ENCODE data around the gene SLC16A10. TPM values are rescaled to one million over a fixed set of nuclear protein-coding genes. Genes with fewer than 3 reads are reported as not detected.

Gene SLC16A10
- total RNA-seq, 1 experiment from 2014 or later, result 0.05 TPM

DNA sequence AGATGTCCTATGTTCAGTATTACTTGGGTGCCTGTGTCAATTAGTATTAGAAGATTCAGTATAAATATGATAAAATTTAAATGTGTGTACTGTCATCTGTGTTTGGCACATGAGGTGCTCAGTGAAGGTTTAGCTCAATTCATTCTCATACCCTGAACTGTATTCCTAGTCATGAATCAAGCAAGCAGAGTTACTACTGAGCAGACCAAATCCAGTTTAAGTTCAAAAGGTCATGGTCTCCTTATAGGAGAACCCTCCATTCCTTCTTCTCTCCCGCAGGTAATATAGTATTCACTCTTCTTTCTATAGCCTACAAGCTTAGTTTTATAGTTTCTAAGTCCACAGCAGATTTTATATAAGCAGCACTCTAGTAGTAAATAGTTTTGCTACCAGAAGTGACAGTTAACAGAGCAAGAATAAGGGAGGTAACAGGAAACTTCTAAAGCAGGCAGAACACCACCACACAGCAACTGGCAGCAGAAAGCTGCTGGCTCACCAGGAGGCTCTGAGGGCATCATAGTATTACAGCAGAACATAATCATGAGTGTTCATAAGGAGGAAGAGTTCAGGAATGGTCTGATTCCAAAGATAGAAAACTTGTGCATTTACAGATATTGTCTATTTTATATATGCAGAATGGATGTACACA is 133.2 kb downstream of the SLC16A10 start:
- intact Hi-C loops (cut with micrococcal nuclease), result no loop called here
- ChIA-PET POLR2A (interaction anchor here (1.4 kb wide), 1 partner anchor 10 kb away, joined by 4 read pairs; no protein-coding TSS in a partner anchor), CTCF (interaction anchor here (0.6 to 2.5 kb wide), 4 partner anchors 11 to 210 kb away, joined by 3 to 11 read pairs (median 3); no protein-coding TSS in a partner anchor)
- peaks cover 46% of the 10 kb centered on the region for H3K27me3 Mint-ChIP-seq (ENCODE audit: insufficient read depth, unreplicated experiment)
- H3K27ac Mint-ChIP-seq (ENCODE audit: low read depth, unreplicated experiment), result no peak overlapping the region
- H3K4me3 Mint-ChIP-seq (ENCODE audit: unreplicated experiment), result no peak overlapping the region
- no peaks in the 10 kb centered on the region for H3K9me3 Mint-ChIP-seq (ENCODE audit: unreplicated experiment)
- H3K4me1 Mint-ChIP-seq (ENCODE audit: insufficient read depth, unreplicated experiment), result no peaks in the 10 kb centered on the region
- no TSS peak for BruUV-seq (replicated peaks)
- TF ChIP-seq, protein P1, sequence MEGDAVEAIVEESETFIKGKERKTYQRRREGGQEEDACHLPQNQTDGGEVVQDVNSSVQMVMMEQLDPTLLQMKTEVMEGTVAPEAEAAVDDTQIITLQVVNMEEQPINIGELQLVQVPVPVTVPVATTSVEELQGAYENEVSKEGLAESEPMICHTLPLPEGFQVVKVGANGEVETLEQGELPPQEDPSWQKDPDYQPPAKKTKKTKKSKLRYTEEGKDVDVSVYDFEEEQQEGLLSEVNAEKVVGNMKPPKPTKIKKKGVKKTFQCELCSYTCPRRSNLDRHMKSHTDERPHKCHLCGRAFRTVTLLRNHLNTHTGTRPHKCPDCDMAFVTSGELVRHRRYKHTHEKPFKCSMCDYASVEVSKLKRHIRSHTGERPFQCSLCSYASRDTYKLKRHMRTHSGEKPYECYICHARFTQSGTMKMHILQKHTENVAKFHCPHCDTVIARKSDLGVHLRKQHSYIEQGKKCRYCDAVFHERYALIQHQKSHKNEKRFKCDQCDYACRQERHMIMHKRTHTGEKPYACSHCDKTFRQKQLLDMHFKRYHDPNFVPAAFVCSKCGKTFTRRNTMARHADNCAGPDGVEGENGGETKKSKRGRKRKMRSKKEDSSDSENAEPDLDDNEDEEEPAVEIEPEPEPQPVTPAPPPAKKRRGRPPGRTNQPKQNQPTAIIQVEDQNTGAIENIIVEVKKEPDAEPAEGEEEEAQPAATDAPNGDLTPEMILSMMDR (IDR thresholded peaks at IDR 0.05; ENCODE audit: unreplicated experiment), result no peak
- DNase-seq (ENCODE audit: unreplicated experiment), result no peak
- H3K36me3 Mint-ChIP-seq (ENCODE audit: insufficient read depth, unreplicated experiment), result no peaks in the 10 kb centered on the region

GRCh38 chr6:111221804-111222203 is 134.5 kb downstream of the SLC16A10 start:
- TF ChIP-seq, protein P1 (IDR thresholded peaks at IDR 0.05; ENCODE audit: unreplicated experiment), result no peak
- ChIA-PET CTCF (interaction anchor here (0.7 to 2.5 kb wide), 3 partner anchors 12 to 210 kb away, joined by 3 to 11 read pairs (median 3); no protein-coding TSS in a partner anchor), POLR2A (interaction anchor here (0.6 to 1.4 kb wide), 2 partner anchors 9 to 145 kb away, joined by 4 read pairs; no protein-coding TSS in a partner anchor)
- no peaks in the 10 kb centered on the region for H3K9me3 Mint-ChIP-seq (ENCODE audit: unreplicated experiment)
- H3K4me3 Mint-ChIP-seq (ENCODE audit: unreplicated experiment), result no peak overlapping the region
- intact Hi-C loops (cut with micrococcal nuclease), result no loop called here
- no peaks in the 10 kb centered on the region for H3K36me3 Mint-ChIP-seq (ENCODE audit: insufficient read depth, unreplicated experiment)
- no peaks in the 10 kb centered on the region for H3K4me1 Mint-ChIP-seq (ENCODE audit: insufficient read depth, unreplicated experiment)
- no peak for DNase-seq (ENCODE audit: unreplicated experiment)
- H3K27ac Mint-ChIP-seq (ENCODE audit: low read depth, unreplicated experiment), result no peak overlapping the region
- no TSS peak for BruUV-seq (replicated peaks)
- H3K27me3 Mint-ChIP-seq (ENCODE audit: insufficient read depth, unreplicated experiment), result peaks cover 53% of the 10 kb centered on the region

GRCh38 chr6:111222341-111222740 is 135.0 kb downstream of the SLC16A10 start:
- no peaks in the 10 kb centered on the region for H3K9me3 Mint-ChIP-seq (ENCODE audit: unreplicated experiment)
- CTCF ChIA-PET, result interaction anchor here (1.1 to 1.6 kb wide), 3 partner anchors 12 to 211 kb away, joined by 4 to 5 read pairs (median 4); no protein-coding TSS in a partner anchor

GRCh38 chr6:111228094-111228493 is 140.8 kb downstream of the SLC16A10 start:
- Mint-ChIP-seq H3K27ac (ENCODE audit: low read depth, unreplicated experiment) (no peak overlapping the region), H3K36me3 (ENCODE audit: insufficient read depth, unreplicated experiment) (no peaks in the 10 kb centered on the region), H3K27me3 (ENCODE audit: insufficient read depth, unreplicated experiment) (peaks cover 27% of the 10 kb centered on the region), H3K4me1 (ENCODE audit: insufficient read depth, unreplicated experiment) (peaks cover 12% of the 10 kb centered on the region), H3K4me3 (ENCODE audit: unreplicated experiment) (no peak overlapping the region), H3K9me3 (ENCODE audit: unreplicated experiment) (no peaks in the 10 kb centered on the region)
- intact Hi-C loops (cut with micrococcal nuclease), result no loop called here
- BruUV-seq (replicated peaks), result no TSS peak
- TF ChIP-seq, protein P1 (IDR thresholded peaks at IDR 0.05; ENCODE audit: unreplicated experiment), result no peak
- peak; percentile 74 for DNase-seq (ENCODE audit: unreplicated experiment)
- ChIA-PET POLR2A (interaction anchor here (1.0 to 1.3 kb wide), 3 partner anchors 14 to 31 kb away, joined by 5 to 8 read pairs (median 5); a partner anchor contains a TSS), CTCF (interaction anchor here (0.9 to 2.0 kb wide), 5 partner anchors 15 to 217 kb away, joined by 3 to 9 read pairs (median 6); a partner anchor contains a TSS)

More at GRCh38 chr6:111222341-111222740, 135.0 kb downstream of the SLC16A10 start:
- intact Hi-C loops (cut with micrococcal nuclease), result no loop called here
- Mint-ChIP-seq H3K36me3 (ENCODE audit: insufficient read depth, unreplicated experiment) (no peaks in the 10 kb centered on the region), H3K4me1 (ENCODE audit: insufficient read depth, unreplicated experiment) (no peaks in the 10 kb centered on the region), H3K4me3 (ENCODE audit: unreplicated experiment) (no peak overlapping the region), H3K27me3 (ENCODE audit: insufficient read depth, unreplicated experiment) (peaks cover 53% of the 10 kb centered on the region), H3K27ac (ENCODE audit: low read depth, unreplicated experiment) (no peak overlapping the region)
- BruUV-seq (replicated peaks), result no TSS peak
- POLR2A ChIA-PET, result interaction anchor here (1.4 kb wide), 1 partner anchor 212 kb away, joined by 3 read pairs; no protein-coding TSS in a partner anchor
- DNase-seq (ENCODE audit: unreplicated experiment), result no peak
- TF ChIP-seq, protein P1 (IDR thresholded peaks at IDR 0.05; ENCODE audit: unreplicated experiment), result no peak
